IMR-90 (cell line): Measurements from ENCODE around the gene RSPO4. TPM values are rescaled to one million over a fixed set of nuclear protein-coding genes. Genes with fewer than 3 reads are reported as not detected.

Experiments
- ATAC-seq: fragments of 200-7000 bp; cut with Tn5 transposase; 2 replicates; pipeline ENCODE4 v1.9.1; 2020; ENCODE audit warnings: low read depth, mild to moderate bottlenecking, moderate library complexity
- BruUV-seq: library from RNA; stranded (reverse); fragments of 400-500 nt; replicated peaks from 2 replicates; lab custom pipeline; 2021; lab: Mats Ljungman, UMichigan
- CTCF ChIA-PET: fragments of 300-600 bp; formaldehyde crosslinking; extraction: SDS; loops from one replicate; lab custom pipeline; 2021; ENCODE audit warnings: antibody characterized with exemption; lab: Yijun Ruan, JAX
- POLR2A ChIA-PET: fragments of 300-600 bp; sonication (Branson Sonifier 250); formaldehyde crosslinking; loops from one replicate; lab custom pipeline; 2022; ENCODE audit warnings: antibody characterized with exemption; ENCODE audit not compliant: unreplicated experiment; lab: Charles Lee
- DNase-seq: peaks from one replicate; pipeline ENCODE4 v3.0.0; 2013
- H2AFZ ChIP-seq: replicated peaks from 2 replicates; pipeline ENCODE3; 2013; ENCODE audit warnings: low read length, mild to moderate bottlenecking; ENCODE audit not compliant: poor library complexity
- H2AK5ac ChIP-seq: 2 replicates; pipeline ENCODE4 v1.6.1; 2013; ENCODE audit warnings: low read depth, low read length, inconsistent platforms
- H2AK9ac ChIP-seq: replicated peaks from 2 replicates; pipeline ENCODE3; 2013; ENCODE audit warnings: mild to moderate bottlenecking, low read depth, low read length, moderate library complexity; ENCODE audit not compliant: poor library complexity
- H2BK120ac ChIP-seq: 2 replicates; pipeline ENCODE4 v1.6.1; 2013; ENCODE audit warnings: low read depth, low read length, inconsistent platforms
- H2BK15ac ChIP-seq: 3 replicates; pipeline ENCODE4 v1.6.1; 2013; ENCODE audit warnings: low read depth, low read length, inconsistent platforms
- H2BK20ac ChIP-seq: 2 replicates; pipeline ENCODE4 v1.6.1; 2013; ENCODE audit warnings: low read depth, mild to moderate bottlenecking, inconsistent platforms, low read length, moderate library complexity
- H2BK5ac ChIP-seq: 2 replicates; pipeline ENCODE4 v1.6.1; 2013; ENCODE audit warnings: mild to moderate bottlenecking, low read depth, low read length, inconsistent platforms; ENCODE audit not compliant: poor library complexity, severe bottlenecking
- H3K14ac ChIP-seq: replicated peaks from 2 replicates; pipeline ENCODE4 v1.6.1; 2013; ENCODE audit warnings: low read depth, low read length, inconsistent platforms
- H3K18ac ChIP-seq: 2 replicates; pipeline ENCODE4 v1.6.1; 2013; ENCODE audit warnings: low read depth, low read length, control low read depth
- H3K23ac ChIP-seq: 2 replicates; pipeline ENCODE4 v1.6.1; 2013; ENCODE audit warnings: low read depth, low read length, inconsistent platforms
- H3K27ac ChIP-seq: 2 replicates; pipeline ENCODE4 v1.5.1; 2013; ENCODE audit warnings: mild to moderate bottlenecking, control low read depth, low read length; ENCODE audit not compliant: insufficient read depth
- H3K27me3 ChIP-seq: 2 replicates; pipeline ENCODE4 v1.6.1; 2013; ENCODE audit warnings: low read length; ENCODE audit not compliant: control insufficient read depth, insufficient read depth
- H3K36me3 ChIP-seq: 2 replicates; pipeline ENCODE4 v1.6.1; 2013; ENCODE audit warnings: low read length, mixed read lengths; ENCODE audit not compliant: control insufficient read depth, insufficient read depth
- H3K4ac ChIP-seq: 2 replicates; pipeline ENCODE4 v1.6.1; 2013; ENCODE audit warnings: low read depth, low read length, inconsistent platforms
- H3K4me1 ChIP-seq: 2 replicates; pipeline ENCODE4 v1.6.1; 2013; ENCODE audit warnings: low read length, mixed read lengths; ENCODE audit not compliant: control insufficient read depth, insufficient read depth
- H3K4me2 ChIP-seq: 2 replicates; pipeline ENCODE4 v1.6.1; 2013; ENCODE audit warnings: low read depth, mild to moderate bottlenecking, control low read depth, low read length, moderate library complexity
- H3K4me3 ChIP-seq: 2 replicates; pipeline ENCODE4 v1.5.1; 2013; ENCODE audit warnings: low read depth, mild to moderate bottlenecking, control low read depth, low read length, moderate library complexity; ENCODE audit not compliant: insufficient read depth
- H3K56ac ChIP-seq: 2 replicates; pipeline ENCODE4 v1.6.1; 2013; ENCODE audit warnings: low read length, inconsistent platforms; ENCODE audit not compliant: insufficient read depth; ENCODE audit errors: extremely low read depth
- H3K79me1 ChIP-seq, 2 experiments: 2 replicates each; pipeline ENCODE4 v1.6.1; 2013; ENCODE audit warnings: low read length in 2 of 2, inconsistent platforms in 1 of 2, low read depth in 1 of 2
- H3K9ac ChIP-seq: 2 replicates; pipeline ENCODE4 v1.6.1; 2013; ENCODE audit warnings: low read depth, low read length, control low read depth
- H3K9me1 ChIP-seq: 2 replicates; pipeline ENCODE4 v1.6.1; 2013; ENCODE audit warnings: low read length, inconsistent platforms; ENCODE audit not compliant: insufficient read depth
- H3K9me3 ChIP-seq: 2 replicates; pipeline ENCODE4 v1.6.1; 2013; ENCODE audit warnings: low read length; ENCODE audit not compliant: control insufficient read depth, insufficient read depth
- H4K20me1 ChIP-seq: 2 replicates; pipeline ENCODE4 v1.6.1; 2013; ENCODE audit warnings: low read length, inconsistent platforms; ENCODE audit not compliant: insufficient read depth
- H4K5ac ChIP-seq: 2 replicates; pipeline ENCODE4 v1.6.1; 2013; ENCODE audit warnings: mild to moderate bottlenecking, low read depth, low read length, control low read depth
- H4K8ac ChIP-seq, 2 experiments: 2 replicates each; pipeline ENCODE4 v1.6.1; 2013; ENCODE audit warnings: low read depth in 2 of 2, low read length in 2 of 2, control low read depth in 1 of 2, inconsistent platforms in 1 of 2
- H4K91ac ChIP-seq: 2 replicates; pipeline ENCODE4 v1.6.1; 2013; ENCODE audit warnings: low read depth, low read length, inconsistent platforms; ENCODE audit not compliant: insufficient read depth
- BHLHE40 ChIP-seq: fragments of 150-350 bp; IDR thresholded peaks from 2 replicates; pipeline ENCODE4 v1.6.1; 2016; ENCODE audit warnings: mild to moderate bottlenecking, low read depth, low read length
- CEBPB ChIP-seq: IDR thresholded peaks from 2 replicates; pipeline ENCODE4 v1.6.1; 2012; ENCODE audit warnings: low read depth, low read length, improper control_type of control experiment
- CHD1 ChIP-seq: IDR thresholded peaks from 2 replicates; pipeline ENCODE4 v1.6.1; 2012; ENCODE audit warnings: low read depth, low read length, improper control_type of control experiment
- FOS ChIP-seq: fragments of 150-350 bp; IDR thresholded peaks from 2 replicates; pipeline ENCODE4 v1.6.1; 2016; ENCODE audit warnings: low read depth, low read length
- MAFK ChIP-seq: IDR thresholded peaks from 2 replicates; pipeline ENCODE4 v1.6.1; 2012; ENCODE audit warnings: low read depth, low read length, improper control_type of control experiment
- MAZ ChIP-seq: IDR thresholded peaks from 2 replicates; pipeline ENCODE4 v1.6.1; 2012; ENCODE audit warnings: low read depth, mild to moderate bottlenecking, low read length, improper control_type of control experiment, moderate library complexity, borderline replicate concordance
- MXI1 ChIP-seq: IDR thresholded peaks from 2 replicates; pipeline ENCODE4 v1.6.1; 2012; ENCODE audit warnings: low read depth, mild to moderate bottlenecking, low read length, moderate library complexity, borderline replicate concordance
- NFE2L2 ChIP-seq: fragments of 150-350 bp; IDR thresholded peaks from 2 replicates; pipeline ENCODE4 v1.6.1; 2016; ENCODE audit warnings: low read depth, mild to moderate bottlenecking, low read length
- POLR2A ChIP-seq: IDR thresholded peaks from 2 replicates; pipeline ENCODE4 v1.6.1; 2012; ENCODE audit warnings: mild to moderate bottlenecking, low read depth, low read length
- RAD21 ChIP-seq: IDR thresholded peaks from 2 replicates; pipeline ENCODE4 v1.6.1; 2012; ENCODE audit warnings: low read length, improper control_type of control experiment
- RCOR1 ChIP-seq: IDR thresholded peaks from 2 replicates; pipeline ENCODE4 v1.6.1; 2012; ENCODE audit warnings: mild to moderate bottlenecking, low read length, improper control_type of control experiment; ENCODE audit not compliant: insufficient replicate concordance
- RFX5 ChIP-seq: IDR thresholded peaks from 2 replicates; pipeline ENCODE4 v1.8.0; 2012; ENCODE audit warnings: low read depth, mild to moderate bottlenecking, low read length, moderate library complexity
- SMC3 ChIP-seq: fragments of 150-350 bp; IDR thresholded peaks from 2 replicates; pipeline ENCODE4 v1.6.1; 2016; ENCODE audit warnings: low read depth, mild to moderate bottlenecking, antibody characterized with exemption, low read length, moderate library complexity
- WGBS, 2 experiments: methylation state at CpG; one replicate each; pipeline versions ENCODE4 v1.1.5 to v1.1.7; 2013; ENCODE audit warnings: missing lambda C conversion rate in 2 of 2; ENCODE audit not compliant: insufficient read length in 1 of 2; ENCODE audit errors: extremely low coverage in 2 of 2; 5-methylcytosine and 5-hydroxymethylcytosine counted together
- dilution Hi-C: fragments of 300-500 bp; cut with HindIII; formaldehyde crosslinking; loops from one replicate; pipeline ENCODE4 v1.14.3; 2018; ENCODE audit warnings: low sequenced_read_pairs; ENCODE audit not compliant: unreplicated experiment
- in situ Hi-C: fragments of 300-500 bp; cut with MboI; formaldehyde crosslinking; loops from 3 replicates; pipeline ENCODE4 v1.14.3; 2019; ENCODE audit warnings: low sequenced_read_pairs, inconsistent platforms, mixed read lengths
- intact Hi-C: fragments of 100-400 bp; cut with micrococcal nuclease; formaldehyde crosslinking; loops from 2 replicates; pipeline ENCODE4 v1.10.0; 2022
- polyA plus RNA-seq, 3 experiments: library from polyadenylated mRNA; depleted of rRNA; stranded (reverse); fragments of >200 nt; gene quantifications; 2 replicates each; pipeline ENCODE4 v1.2.3, GENCODE V29; 2012; ENCODE audit warnings: low replicate concordance in 1 of 3
- total RNA-seq: library from RNA; depleted of rRNA; stranded (reverse); fragments of >200 nt; gene quantifications from 2 replicates; pipeline ENCODE4 v1.2.3, GENCODE V29; 2012
- TF ChIP-seq, protein P1 (sequence below): fragments of 150-350 bp; IDR thresholded peaks from 2 replicates; pipeline ENCODE4 v1.6.1; 2017; ENCODE audit warnings: mild to moderate bottlenecking, antibody characterized with exemption, low read length, low read depth
- TF ChIP-seq, protein P2 (sequence below): fragments of 150-350 bp; IDR thresholded peaks from 2 replicates; pipeline ENCODE4 v1.6.1; 2016; ENCODE audit warnings: low read depth, mild to moderate bottlenecking, low read length, moderate library complexity, borderline replicate concordance
- TF ChIP-seq, protein P3 (sequence below): conservative IDR thresholded peaks from 2 replicates; pipeline ENCODE4 v1.5.1; 2012; ENCODE audit warnings: mild to moderate bottlenecking, low read depth, low read length, improper control_type of control experiment

RSPO4 gene
- total and polyA plus RNA-seq, 2 of the 4 experiments (the other 2 are of a cell fraction), result not detected

DNA sequence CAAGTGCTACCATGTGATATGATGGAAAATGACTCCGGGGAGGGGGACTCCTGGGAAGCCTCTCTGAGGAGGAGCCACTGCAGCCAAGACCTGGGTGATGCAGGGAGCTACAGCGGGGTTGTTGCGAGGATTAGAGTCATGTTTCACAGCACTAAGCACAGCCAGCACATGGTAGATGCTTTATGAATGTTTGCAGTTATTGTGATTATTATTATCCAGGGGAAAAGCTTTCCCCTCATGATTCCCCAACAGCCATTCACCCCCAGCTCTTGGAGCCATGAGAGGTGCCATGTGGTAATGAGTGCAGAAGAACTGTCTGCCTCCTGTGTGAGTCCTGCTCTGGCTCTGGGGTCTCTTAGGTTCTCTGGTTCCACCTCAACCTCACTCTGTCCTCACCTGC, 39.9 kb downstream of the RSPO4 start:
- Histone ChIP-seq H2BK5ac (no peak overlapping the region), H3K4me2 (no peak overlapping the region), H3K14ac (no peak overlapping the region), H3K9me3 (no peaks in the 10 kb centered on the region), H2BK20ac (no peak overlapping the region), H3K4ac (no peak overlapping the region), H3K4me1 (no peaks in the 10 kb centered on the region), H3K79me1 (no peaks in the 10 kb centered on the region), H3K9ac (no peak overlapping the region), H3K27me3 (peaks cover 8% of the 10 kb centered on the region), H3K27ac (no peak overlapping the region), H3K18ac (no peak overlapping the region), H4K8ac (no peak overlapping the region), H3K36me3 (no peaks in the 10 kb centered on the region), H4K5ac (no peak overlapping the region), H2AK9ac (peak overlapping the region; percentile 45), H2BK120ac (no peak overlapping the region), H2AFZ (no peak overlapping the region), H3K9me1 (no peaks in the 10 kb centered on the region), H2AK5ac (no peak overlapping the region), H2BK15ac (no peak overlapping the region), H4K20me1 (no peaks in the 10 kb centered on the region), H3K56ac (no peak overlapping the region), H3K23ac (no peak overlapping the region), H4K91ac (no peak overlapping the region), H3K4me3 (no peak overlapping the region)
- CTCF ChIA-PET, result no interaction called here
- intact Hi-C loops (no loop called here), in situ Hi-C loops (no loop called here), dilution Hi-C loops (no loop called here)
- 14% methylated on average over 1 of the region's 3 CpGs; no CpG with 5 or more reads in 1 of the 2 experiments for WGBS, 2 experiments
- DNase-seq (no peak), ATAC-seq (no peak)
- POLR2A ChIA-PET, result no interaction called here
- no TSS peak for BruUV-seq
- TF ChIP-seq CHD1 (no peak), MXI1 (no peak), FOS (no peak), RAD21 (no peak), RFX5 (no peak), CEBPB (no peak), RCOR1 (no peak), MAFK (no peak), SMC3 (no peak), POLR2A (no peak), MAZ (no peak), BHLHE40 (no peak), NFE2L2 (no peak)
- TF ChIP-seq, protein P1, sequence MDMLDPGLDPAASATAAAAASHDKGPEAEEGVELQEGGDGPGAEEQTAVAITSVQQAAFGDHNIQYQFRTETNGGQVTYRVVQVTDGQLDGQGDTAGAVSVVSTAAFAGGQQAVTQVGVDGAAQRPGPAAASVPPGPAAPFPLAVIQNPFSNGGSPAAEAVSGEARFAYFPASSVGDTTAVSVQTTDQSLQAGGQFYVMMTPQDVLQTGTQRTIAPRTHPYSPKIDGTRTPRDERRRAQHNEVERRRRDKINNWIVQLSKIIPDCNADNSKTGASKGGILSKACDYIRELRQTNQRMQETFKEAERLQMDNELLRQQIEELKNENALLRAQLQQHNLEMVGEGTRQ, result no peak
- TF ChIP-seq, protein P2, sequence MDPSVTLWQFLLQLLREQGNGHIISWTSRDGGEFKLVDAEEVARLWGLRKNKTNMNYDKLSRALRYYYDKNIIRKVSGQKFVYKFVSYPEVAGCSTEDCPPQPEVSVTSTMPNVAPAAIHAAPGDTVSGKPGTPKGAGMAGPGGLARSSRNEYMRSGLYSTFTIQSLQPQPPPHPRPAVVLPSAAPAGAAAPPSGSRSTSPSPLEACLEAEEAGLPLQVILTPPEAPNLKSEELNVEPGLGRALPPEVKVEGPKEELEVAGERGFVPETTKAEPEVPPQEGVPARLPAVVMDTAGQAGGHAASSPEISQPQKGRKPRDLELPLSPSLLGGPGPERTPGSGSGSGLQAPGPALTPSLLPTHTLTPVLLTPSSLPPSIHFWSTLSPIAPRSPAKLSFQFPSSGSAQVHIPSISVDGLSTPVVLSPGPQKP, result no peak
- TF ChIP-seq, protein P3, sequence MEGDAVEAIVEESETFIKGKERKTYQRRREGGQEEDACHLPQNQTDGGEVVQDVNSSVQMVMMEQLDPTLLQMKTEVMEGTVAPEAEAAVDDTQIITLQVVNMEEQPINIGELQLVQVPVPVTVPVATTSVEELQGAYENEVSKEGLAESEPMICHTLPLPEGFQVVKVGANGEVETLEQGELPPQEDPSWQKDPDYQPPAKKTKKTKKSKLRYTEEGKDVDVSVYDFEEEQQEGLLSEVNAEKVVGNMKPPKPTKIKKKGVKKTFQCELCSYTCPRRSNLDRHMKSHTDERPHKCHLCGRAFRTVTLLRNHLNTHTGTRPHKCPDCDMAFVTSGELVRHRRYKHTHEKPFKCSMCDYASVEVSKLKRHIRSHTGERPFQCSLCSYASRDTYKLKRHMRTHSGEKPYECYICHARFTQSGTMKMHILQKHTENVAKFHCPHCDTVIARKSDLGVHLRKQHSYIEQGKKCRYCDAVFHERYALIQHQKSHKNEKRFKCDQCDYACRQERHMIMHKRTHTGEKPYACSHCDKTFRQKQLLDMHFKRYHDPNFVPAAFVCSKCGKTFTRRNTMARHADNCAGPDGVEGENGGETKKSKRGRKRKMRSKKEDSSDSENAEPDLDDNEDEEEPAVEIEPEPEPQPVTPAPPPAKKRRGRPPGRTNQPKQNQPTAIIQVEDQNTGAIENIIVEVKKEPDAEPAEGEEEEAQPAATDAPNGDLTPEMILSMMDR, result no peak
